Neural cell (in vitro differentiated cells): Measurements from ENCODE around the gene SLBP. TPM values are rescaled to one million over a fixed set of nuclear protein-coding genes. Genes with fewer than 3 reads are reported as not detected.

ENCODE experiments used
- H2AFZ ChIP-seq: fragments of 200-600, 300-800 bp; sonication (generic), shearing (Covaris generic); 2 replicates; pipeline ENCODE4 v1.6.0; 2014; ENCODE audit warnings: low read depth, mild to moderate bottlenecking, antibody characterized with exemption, low read length, moderate library complexity
- H3F3A ChIP-seq: fragments of 200-600 bp; shearing (Covaris generic); 2 replicates; pipeline ENCODE4 v1.6.1; 2016; ENCODE audit warnings: mild to moderate bottlenecking, moderate library complexity, mixed read lengths, antibody characterized with exemption, low read length; ENCODE audit not compliant: insufficient read depth, poor library complexity, severe bottlenecking
- H3K27ac ChIP-seq: fragments of 200-600, 300-800 bp; sonication (generic), shearing (Covaris generic); 2 replicates; pipeline ENCODE4 v1.5.1; 2014; ENCODE audit warnings: mild to moderate bottlenecking, low read length, moderate library complexity
- H3K27me3 ChIP-seq: fragments of 300-800, 200-600 bp; sonication (generic), shearing (Covaris generic); 2 replicates; pipeline ENCODE4 v1.6.0; 2014; ENCODE audit warnings: mild to moderate bottlenecking, low read depth, low read length, moderate library complexity; ENCODE audit not compliant: insufficient read depth
- H3K36me3 ChIP-seq: fragments of 300-800, 200-600 bp; sonication (generic), shearing (Covaris generic); 2 replicates; pipeline ENCODE4 v1.5.1; 2014; ENCODE audit warnings: mild to moderate bottlenecking, antibody characterized with exemption, low read length, moderate library complexity; ENCODE audit not compliant: insufficient read depth
- H3K4me2 ChIP-seq: fragments of 300-800, 200-600 bp; sonication (generic), shearing (Covaris generic); 2 replicates; pipeline ENCODE4 v1.6.0; 2014; ENCODE audit warnings: mild to moderate bottlenecking, low read length
- H3K4me3 ChIP-seq: fragments of 300-800, 200-600 bp; sonication (generic), shearing (Covaris generic); 2 replicates; pipeline ENCODE4 v1.5.1; 2014; ENCODE audit warnings: mild to moderate bottlenecking, low read length, moderate library complexity
- H3K79me2 ChIP-seq: fragments of 200-600 bp; shearing (Covaris generic); replicated peaks from 2 replicates; pipeline ENCODE4 v1.6.0; 2014; ENCODE audit warnings: mild to moderate bottlenecking, low read length, moderate library complexity; ENCODE audit not compliant: insufficient read depth
- H3K9ac ChIP-seq: fragments of 300-800, 200-600 bp; sonication (generic), shearing (Covaris generic); 2 replicates; pipeline ENCODE4 v1.6.1; 2016; ENCODE audit warnings: mild to moderate bottlenecking, low read length, mixed read lengths
- H3K9me2 ChIP-seq: fragments of 200-600 bp; shearing (Covaris generic); 2 replicates; pipeline ENCODE4 v1.6.1; 2016; ENCODE audit warnings: mild to moderate bottlenecking, low read length, mixed read lengths; ENCODE audit not compliant: insufficient read depth
- H3K9me3 ChIP-seq: fragments of 200-600, 300-800 bp; sonication (generic), shearing (Covaris generic); 2 replicates; pipeline ENCODE4 v1.6.1; 2016; ENCODE audit warnings: mild to moderate bottlenecking, mixed run types, low read length, moderate library complexity, mixed read lengths
- H4K20me1 ChIP-seq: fragments of 200-600 bp; shearing (Covaris generic); 2 replicates; pipeline ENCODE4 v1.6.1; 2016; ENCODE audit warnings: mild to moderate bottlenecking, mixed run types; ENCODE audit not compliant: insufficient read depth
- CTCF ChIP-seq: fragments of 450-650 bp; IDR thresholded peaks from 2 replicates; pipeline ENCODE4 v1.5.1; 2014; ENCODE audit warnings: antibody characterized with exemption, mild to moderate bottlenecking, moderate library complexity; ENCODE audit not compliant: poor library complexity, severe bottlenecking
- EP300 ChIP-seq: fragments of 450-650 bp; conservative IDR thresholded peaks from 2 replicates; pipeline ENCODE4 v1.6.1; 2014; ENCODE audit warnings: antibody characterized with exemption, mild to moderate bottlenecking, moderate library complexity; ENCODE audit not compliant: poor library complexity, severe bottlenecking
- EZH2 ChIP-seq: fragments of 200-600, 300-800 bp; shearing (Covaris generic), sonication (generic); IDR thresholded peaks from 2 replicates; pipeline ENCODE4 v1.6.1; 2014; ENCODE audit warnings: antibody characterized with exemption, low read length, borderline replicate concordance, mild to moderate bottlenecking; ENCODE audit not compliant: insufficient read depth, poor library complexity, severe bottlenecking
- MXI1 ChIP-seq: fragments of 450-650 bp; conservative IDR thresholded peaks from 2 replicates; pipeline ENCODE4 v1.6.1; 2014; ENCODE audit warnings: antibody characterized with exemption, mild to moderate bottlenecking; ENCODE audit not compliant: poor library complexity, severe bottlenecking
- POLR2AphosphoS5 ChIP-seq: IDR thresholded peaks from 2 replicates; pipeline ENCODE4 v1.6.1; 2012
- RAD21 ChIP-seq: fragments of 450-650 bp; conservative IDR thresholded peaks from 2 replicates; pipeline ENCODE4 v1.6.1; 2014; ENCODE audit warnings: antibody characterized with exemption, mild to moderate bottlenecking, moderate library complexity
- REST ChIP-seq: IDR thresholded peaks from 2 replicates; pipeline ENCODE4 v1.6.1; 2012; ENCODE audit warnings: borderline replicate concordance
- SMC3 ChIP-seq: fragments of 450-650 bp; conservative IDR thresholded peaks from 2 replicates; pipeline ENCODE4 v1.6.1; 2014; ENCODE audit warnings: antibody characterized with exemption, mild to moderate bottlenecking, moderate library complexity; ENCODE audit not compliant: poor library complexity
- TAF1 ChIP-seq: IDR thresholded peaks from 2 replicates; pipeline ENCODE4 v1.6.1; 2012; ENCODE audit warnings: low read depth
- polyA plus RNA-seq: library from polyadenylated mRNA; depleted of rRNA; stranded (reverse); fragments of >200 nt; gene quantifications from 2 replicates; pipeline ENCODE4 v1.2.3, GENCODE V29; 2014

SLBP gene
- polyA plus RNA-seq, 1 donor from 2014 or later: 111 TPM

GRCh38 chr4:1658581-1658980, 53.5 kb downstream of the SLBP start:
- Histone ChIP-seq H2AFZ (no peak overlapping the region), H3K27me3 (no peaks in the 10 kb centered on the region), H4K20me1 (no peaks in the 10 kb centered on the region), H3K79me2 (no peaks in the 10 kb centered on the region), H3K9me2 (no peaks in the 10 kb centered on the region), H3K4me2 (no peak overlapping the region), H3K4me3 (no peak overlapping the region), H3K9me3 (no peaks in the 10 kb centered on the region), H3K9ac (no peak overlapping the region), H3K27ac (no peak overlapping the region), H3K36me3 (no peaks in the 10 kb centered on the region), H3F3A (no peaks in the 10 kb centered on the region)
- TF ChIP-seq EP300 (no peak), EZH2 (no peak), MXI1 (no peak)

GRCh38 chr4:1658146-1658545, 54.0 kb downstream of the SLBP start:
- Histone ChIP-seq H3K79me2 (no peaks in the 10 kb centered on the region), H3K27me3 (no peaks in the 10 kb centered on the region), H3K4me3 (no peak overlapping the region), H2AFZ (no peak overlapping the region), H3K9me2 (no peaks in the 10 kb centered on the region), H3K4me2 (no peak overlapping the region), H3K27ac (no peak overlapping the region), H3K9me3 (no peaks in the 10 kb centered on the region), H3K36me3 (no peaks in the 10 kb centered on the region), H3K9ac (no peak overlapping the region), H3F3A (no peaks in the 10 kb centered on the region), H4K20me1 (no peaks in the 10 kb centered on the region)
- TF ChIP-seq EP300: no peak
- TF ChIP-seq TAF1: no peak
- TF ChIP-seq MXI1: no peak
- no peak for TF ChIP-seq EZH2
- TF ChIP-seq RAD21: no peak
- no peak for TF ChIP-seq REST
- TF ChIP-seq SMC3: no peak
- no peak for TF ChIP-seq POLR2AphosphoS5
- TF ChIP-seq CTCF: no peak

- H3K36me3 ChIP-seq: no peaks in the 10 kb centered on the region
- H3K9me2 ChIP-seq: no peaks in the 10 kb centered on the region
- no peaks in the 10 kb centered on the region for H3K27me3 ChIP-seq
- H3K4me2 ChIP-seq: no peak overlapping the region
- no peak overlapping the region for H2AFZ ChIP-seq
- H3K9me3 ChIP-seq: no peaks in the 10 kb centered on the region
- H4K20me1 ChIP-seq: no peaks in the 10 kb centered on the region
- H3K79me2 ChIP-seq: no peaks in the 10 kb centered on the region
- no peak overlapping the region for H3K4me3 ChIP-seq
- H3K9ac ChIP-seq: no peak overlapping the region
- TF ChIP-seq REST: no peak
- TF ChIP-seq POLR2AphosphoS5: no peak
- no peak for TF ChIP-seq EZH2
- no peak for TF ChIP-seq MXI1
- TF ChIP-seq SMC3: no peak
- no peak for TF ChIP-seq TAF1
- TF ChIP-seq RAD21: no peak
- no peak for TF ChIP-seq EP300
- no peak for TF ChIP-seq CTCF
- no peaks in the 10 kb centered on the region for H3F3A ChIP-seq
- H3K27ac ChIP-seq: no peak overlapping the region
Observed at GRCh38 chr4:1656986-1657385, 55.1 kb downstream of the SLBP start.
